SK-N-DZ (cell line): Measurements from ENCODE around the gene ANKIB1. TPM values are rescaled to one million over a fixed set of nuclear protein-coding genes. Genes with fewer than 3 reads are reported as not detected.
"Not testable (repeated sequence)": the region's sequence is repeated elsewhere in the genome, so short reads cannot be mapped to it uniquely, and the experiment has no call there.

Experiments
- DNase-seq: peaks from one replicate; pipeline ENCODE4 v3.0.0-alpha.2; 2015; ENCODE audit warnings: low spot score
- polyA plus RNA-seq, 2 experiments: library from polyadenylated mRNA; depleted of rRNA; stranded (reverse); fragments of >200 nt; gene quantifications; 2 replicates each; pipeline ENCODE4 v1.2.3, GENCODE V29; 2014

The ANKIB1 gene, protein sequence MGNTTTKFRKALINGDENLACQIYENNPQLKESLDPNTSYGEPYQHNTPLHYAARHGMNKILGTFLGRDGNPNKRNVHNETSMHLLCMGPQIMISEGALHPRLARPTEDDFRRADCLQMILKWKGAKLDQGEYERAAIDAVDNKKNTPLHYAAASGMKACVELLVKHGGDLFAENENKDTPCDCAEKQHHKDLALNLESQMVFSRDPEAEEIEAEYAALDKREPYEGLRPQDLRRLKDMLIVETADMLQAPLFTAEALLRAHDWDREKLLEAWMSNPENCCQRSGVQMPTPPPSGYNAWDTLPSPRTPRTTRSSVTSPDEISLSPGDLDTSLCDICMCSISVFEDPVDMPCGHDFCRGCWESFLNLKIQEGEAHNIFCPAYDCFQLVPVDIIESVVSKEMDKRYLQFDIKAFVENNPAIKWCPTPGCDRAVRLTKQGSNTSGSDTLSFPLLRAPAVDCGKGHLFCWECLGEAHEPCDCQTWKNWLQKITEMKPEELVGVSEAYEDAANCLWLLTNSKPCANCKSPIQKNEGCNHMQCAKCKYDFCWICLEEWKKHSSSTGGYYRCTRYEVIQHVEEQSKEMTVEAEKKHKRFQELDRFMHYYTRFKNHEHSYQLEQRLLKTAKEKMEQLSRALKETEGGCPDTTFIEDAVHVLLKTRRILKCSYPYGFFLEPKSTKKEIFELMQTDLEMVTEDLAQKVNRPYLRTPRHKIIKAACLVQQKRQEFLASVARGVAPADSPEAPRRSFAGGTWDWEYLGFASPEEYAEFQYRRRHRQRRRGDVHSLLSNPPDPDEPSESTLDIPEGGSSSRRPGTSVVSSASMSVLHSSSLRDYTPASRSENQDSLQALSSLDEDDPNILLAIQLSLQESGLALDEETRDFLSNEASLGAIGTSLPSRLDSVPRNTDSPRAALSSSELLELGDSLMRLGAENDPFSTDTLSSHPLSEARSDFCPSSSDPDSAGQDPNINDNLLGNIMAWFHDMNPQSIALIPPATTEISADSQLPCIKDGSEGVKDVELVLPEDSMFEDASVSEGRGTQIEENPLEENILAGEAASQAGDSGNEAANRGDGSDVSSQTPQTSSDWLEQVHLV
- 13.7 and 13.8 TPM in 2 replicates for polyA plus RNA-seq (2014; cell fraction: cytosol; rRNA removed)
- 27.3 and 39.6 TPM in 2 replicates for polyA plus RNA-seq (2014; cell fraction: nucleus; rRNA removed)

DNA sequence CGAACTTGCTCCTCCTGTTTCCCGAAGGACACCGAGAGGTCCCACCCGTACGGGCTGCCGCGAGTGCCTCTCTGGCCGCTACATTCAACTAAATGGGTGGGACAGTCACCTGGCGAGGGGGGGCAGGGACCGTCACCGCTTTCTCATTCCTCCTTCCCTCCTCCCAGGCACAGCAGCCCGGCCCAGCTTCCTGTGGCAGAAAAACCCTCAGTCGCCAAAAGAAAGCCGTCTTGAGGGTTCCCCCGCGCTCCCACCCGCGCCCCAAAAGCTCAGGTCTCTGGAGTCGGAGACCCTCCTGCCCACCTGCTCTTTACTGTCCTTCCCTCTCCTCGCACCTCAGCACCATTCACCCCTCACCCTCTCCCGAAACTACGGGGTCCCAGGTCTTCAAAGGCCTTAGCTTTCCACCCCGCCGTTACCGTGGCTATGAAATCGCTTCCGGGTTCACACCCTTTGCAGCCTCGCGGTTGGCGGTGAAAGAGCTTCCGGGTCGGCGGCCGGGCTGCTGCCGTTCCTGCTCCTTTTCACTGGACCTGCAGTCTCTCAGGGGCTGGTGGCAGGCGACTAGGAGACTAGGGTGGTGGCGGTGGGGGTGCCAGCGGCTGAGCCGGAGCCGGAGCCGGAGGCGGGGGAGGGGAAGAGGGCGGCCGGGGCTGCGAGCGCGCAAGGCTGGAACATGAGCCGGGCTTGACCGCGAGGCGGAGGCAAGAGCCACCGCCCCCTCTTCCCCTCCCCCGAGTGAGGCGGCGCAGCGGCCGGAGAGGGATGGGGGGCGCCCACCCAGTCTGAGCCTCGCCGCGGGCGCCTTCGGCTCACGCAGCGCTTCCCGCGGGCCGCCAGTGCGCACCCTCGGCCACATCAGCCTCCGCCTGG lies at the start of gene ANKIB1, which contains the start of gene KRIT1:
Gene ANKIB1, plus strand, starts transcription at position 488 of the 873 bp plus-strand sequence. CDS start 49,005 bp downstream, outside the sequence.
Gene KRIT1, minus strand, starts transcription at position 428 of the 873 bp plus-strand sequence. CDS start 3,779 bp downstream, outside the sequence.
- DNase-seq: peak; percentile 95

DNA sequence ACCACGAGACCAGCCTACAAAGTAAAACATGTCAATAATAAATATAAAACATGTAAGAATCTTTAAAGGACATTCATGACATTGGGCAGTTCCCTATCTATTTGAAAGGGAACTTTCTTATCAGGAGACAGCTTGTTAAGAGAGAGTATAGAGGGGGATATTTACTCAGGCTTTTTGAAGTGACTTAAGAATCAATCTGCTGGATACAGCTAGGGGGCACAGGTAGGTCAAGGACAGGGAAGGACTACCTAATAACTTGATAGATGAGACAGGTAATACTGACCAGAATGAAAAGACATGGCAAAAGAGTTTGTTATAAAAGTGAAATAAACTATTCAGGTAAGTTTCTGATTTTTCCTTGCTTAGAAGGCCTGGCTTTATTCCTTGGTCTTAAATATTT lies 45.0 kb upstream of the ANKIB1 start:
- DNase-seq: no peak

DNA sequence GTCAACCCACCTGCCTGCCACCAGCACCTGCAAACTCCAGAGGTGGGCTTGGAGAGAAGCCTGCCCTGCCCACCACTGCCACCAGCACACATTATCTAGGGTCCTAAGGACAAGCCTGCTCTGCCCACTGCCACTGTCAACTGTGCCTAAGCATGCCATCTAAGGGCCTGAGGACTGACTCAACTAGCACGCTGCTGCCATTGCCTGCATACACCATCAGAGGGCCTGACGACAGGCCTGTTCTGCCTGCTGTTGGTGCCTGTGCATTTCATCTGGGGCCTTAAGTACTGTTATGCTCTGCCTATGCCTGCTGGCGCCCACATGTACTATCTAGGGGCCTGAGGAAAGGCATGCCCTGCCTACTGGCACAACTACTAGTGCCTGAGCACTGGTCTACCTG lies 39.8 kb upstream of the ANKIB1 start:
- DNase-seq: no peak

DNA sequence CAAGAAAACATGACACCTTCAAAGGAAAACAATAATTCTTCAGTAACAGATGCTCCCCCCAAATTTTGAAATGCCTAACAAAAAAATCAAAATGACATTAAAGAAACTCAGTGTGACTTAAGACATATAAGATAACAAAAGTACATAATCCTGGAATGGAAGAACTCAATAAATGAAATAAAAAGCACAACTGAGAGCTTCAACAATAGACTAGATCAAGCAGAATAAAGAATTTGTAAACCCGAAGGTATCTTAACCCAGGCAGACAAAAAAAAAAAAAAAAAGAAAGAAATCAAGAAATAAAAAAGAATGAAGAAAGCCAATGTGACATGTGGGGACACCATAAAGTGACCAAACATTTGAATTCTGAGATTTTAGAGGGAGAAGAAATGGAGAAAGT lies 39.1 kb upstream of the ANKIB1 start:
- DNase-seq: no peak

DNA sequence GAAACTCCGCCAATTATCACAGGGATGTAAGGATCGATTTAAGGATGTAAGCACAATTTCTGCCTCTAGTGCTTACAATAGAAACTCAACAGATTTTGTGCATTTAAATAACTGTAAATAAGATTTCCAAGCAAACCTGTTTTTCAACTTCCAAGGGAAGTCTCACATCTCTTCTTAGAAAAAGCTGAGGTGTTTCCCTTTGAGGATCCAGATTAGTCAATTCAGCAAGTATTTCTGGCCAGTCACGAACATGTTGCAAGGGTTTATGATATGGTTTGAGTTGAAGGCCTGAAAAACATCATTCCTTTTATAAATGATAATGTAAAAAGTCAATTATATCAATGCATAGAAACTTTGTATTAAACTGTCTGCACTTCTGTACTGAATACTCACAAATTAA lies 24.0 kb upstream of the ANKIB1 start:
- DNase-seq: no peak

DNA sequence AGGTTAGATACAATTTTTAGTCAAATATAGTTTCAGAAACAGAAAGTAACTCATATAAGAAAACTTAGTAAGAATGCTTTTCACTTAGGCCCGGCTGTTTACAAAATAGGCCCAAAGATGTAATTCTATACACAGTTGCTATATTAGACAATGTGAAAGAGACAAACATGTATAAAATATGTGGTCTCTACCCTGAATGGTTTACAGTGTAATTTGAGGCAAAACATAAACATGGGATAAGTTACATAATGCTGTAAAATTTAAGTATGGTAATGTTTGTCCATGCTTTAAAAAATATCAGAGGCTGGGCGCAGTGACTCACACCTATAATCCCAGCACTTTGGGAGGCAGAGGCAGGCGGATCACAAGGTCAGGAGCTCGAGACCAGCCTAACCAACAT lies 18.8 kb upstream of the ANKIB1 start:
- DNase-seq: no peak

DNA sequence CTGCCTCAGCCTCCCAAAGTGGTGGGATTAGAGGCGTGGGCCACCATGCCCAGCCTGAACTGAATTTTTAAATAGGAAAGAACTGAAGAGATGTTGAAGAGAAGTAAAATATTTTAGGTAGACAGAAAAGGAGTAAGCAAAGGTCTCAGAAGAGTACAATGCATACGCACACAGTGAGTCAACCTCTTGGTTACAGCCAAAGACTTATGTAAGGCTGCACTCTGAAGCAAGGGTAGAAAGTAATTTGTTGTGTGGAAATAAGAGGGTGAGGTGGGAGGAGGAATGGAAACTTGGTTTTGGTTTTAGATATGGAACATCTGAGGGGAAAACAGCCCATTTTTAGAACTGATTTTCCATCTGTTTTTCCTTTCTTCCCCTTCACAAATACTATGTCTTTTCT lies 17.7 kb upstream of the ANKIB1 start:
- no peak for DNase-seq

DNA sequence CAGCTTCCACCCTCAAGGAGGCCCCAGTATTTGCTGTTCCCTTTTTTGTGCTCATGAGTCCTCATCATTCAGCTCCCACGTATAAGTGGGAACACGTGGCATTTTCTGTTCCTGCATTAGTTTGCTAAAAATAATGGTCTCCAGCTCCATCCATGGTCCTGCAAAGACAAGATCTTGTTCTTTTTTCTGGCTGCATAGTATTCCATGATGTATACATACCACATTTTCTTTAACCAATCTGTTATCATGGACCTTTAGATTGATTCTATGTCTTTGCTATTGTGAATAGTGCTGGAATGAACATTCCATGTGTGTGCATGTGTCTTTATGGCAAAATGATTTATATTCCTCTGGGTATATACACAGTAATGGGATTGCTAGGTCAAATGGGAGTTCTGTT lies 17.0 kb upstream of the ANKIB1 start:
- DNase-seq: no peak

DNA sequence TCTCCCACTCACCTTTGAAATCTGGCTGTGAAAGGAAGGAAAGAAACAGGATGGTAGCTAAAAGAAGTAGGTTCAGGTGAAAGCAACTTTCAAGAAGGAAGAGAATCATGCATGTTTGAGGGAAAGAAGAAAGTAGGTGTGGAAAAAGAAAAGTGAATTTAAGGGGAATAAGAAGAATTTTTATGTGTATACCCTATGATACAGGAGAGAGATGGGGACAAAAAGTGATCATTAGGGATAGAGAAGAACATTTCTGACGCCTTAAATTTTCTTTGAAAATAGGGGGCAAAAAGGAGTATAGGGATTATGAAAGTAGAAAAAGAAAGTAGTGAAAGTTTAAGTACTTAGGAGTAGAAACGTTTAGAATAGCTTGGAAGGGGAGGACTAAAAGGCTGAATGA lies 15.2 kb upstream of the ANKIB1 start:
- no peak for DNase-seq

DNA sequence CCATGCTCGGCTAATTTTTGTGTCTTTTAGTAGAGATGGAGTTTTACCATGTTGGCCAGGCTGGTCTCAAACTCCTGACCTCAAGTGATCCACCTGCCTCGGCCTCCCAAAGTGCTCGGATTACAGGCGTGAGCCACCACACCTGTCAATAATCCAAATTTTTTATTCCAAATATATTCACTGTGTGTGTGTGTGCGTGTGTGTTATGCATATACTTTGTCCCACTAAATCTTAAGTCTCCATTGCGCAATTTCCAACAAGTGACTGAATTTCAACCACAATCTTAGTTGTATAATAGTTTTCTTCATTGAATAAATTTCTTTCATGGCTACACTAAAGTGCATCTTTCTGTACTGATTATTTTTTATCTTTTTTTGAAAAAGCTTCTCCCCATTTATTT lies 2.8 kb upstream of the ANKIB1 start:
- no peak for DNase-seq

DNA sequence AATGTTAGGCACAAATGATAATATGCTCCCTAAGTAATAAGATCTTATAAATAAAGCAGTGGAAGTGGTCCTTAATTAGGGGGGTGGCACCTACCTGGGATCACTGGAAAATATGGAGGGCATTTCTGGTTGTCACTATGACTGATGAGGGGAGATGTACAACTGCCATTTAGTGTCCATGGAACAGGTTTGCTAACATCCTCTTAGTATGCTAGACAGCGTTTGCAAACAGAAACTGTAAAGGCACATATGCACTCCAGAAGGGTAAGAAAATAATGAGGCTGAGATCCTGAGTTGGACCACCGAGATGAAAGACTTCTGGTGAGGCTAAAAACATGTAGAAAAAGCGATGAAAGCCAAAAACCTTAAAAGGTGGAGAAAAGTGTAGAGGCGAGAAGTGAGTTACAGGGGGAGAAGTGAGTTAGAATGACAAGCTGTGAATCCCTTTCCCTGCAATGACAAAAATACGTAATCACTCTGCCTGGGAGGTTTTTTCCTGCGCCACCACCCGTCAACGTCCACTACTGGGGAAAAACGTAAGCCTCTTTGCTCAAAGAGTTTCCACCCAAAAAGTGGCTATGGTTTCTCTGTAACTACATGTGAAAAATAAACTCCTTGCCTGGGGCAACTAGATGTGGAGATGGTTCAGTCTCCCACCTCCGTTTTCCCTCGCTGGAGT lies 827 bp upstream of the ANKIB1 start:
- DNase-seq: peak; percentile 3

DNA sequence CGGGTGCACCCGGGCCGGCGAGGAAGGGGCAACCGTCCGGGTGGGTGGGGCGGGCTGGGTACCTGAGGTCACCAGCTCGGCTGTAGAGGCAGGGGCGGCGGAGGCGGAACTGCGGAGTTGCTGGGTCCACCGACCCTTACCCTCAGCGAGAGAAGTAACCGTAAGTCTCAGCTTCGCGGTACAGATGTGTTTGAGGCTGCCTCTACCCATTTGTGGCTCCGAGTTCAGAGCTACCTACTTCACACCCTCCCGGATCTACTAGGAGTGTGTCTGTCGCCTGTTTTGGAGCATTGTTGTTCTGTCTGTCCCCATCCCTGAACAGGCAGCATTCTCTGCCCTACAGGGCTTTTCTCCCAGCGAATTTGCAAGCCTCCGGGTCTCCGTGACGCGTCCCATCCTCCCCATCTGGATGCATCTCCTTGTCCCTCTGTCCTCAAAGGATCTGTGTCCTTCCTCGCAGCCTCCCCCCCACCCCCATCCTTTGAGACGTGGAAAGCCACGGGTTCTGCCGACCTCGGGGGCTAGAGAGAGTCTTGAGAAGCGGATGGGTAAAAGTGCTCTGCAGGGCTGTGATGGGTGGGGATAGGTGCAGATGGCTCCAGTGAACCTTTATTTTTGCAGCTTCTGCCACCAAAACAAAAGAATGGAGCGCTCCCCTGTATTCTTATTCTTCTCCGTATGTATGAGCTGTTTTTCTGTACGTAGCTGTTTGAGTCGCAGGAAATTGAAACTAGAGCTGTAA lies 757 bp downstream of the ANKIB1 start:
- DNase-seq: no peak

DNA sequence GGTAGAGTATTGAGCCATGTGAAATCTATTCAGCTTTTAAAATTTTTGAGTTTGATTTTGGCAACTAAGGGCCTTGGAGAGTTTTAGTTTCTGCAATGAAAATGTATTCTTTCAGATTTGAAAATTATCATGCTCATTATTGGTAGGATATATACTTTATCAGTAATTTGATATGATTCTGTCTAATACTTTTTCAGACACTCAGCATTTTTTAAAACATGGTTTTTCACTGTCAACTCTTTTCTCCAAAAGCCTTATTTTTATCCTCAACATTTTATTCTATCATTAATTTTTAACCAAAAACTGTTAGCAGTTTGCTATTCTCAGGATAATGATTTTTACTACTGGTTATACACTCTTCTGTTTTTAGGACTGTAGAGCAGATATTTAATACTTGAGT lies 4.8 kb downstream of the ANKIB1 start:
- no peak for DNase-seq

DNA sequence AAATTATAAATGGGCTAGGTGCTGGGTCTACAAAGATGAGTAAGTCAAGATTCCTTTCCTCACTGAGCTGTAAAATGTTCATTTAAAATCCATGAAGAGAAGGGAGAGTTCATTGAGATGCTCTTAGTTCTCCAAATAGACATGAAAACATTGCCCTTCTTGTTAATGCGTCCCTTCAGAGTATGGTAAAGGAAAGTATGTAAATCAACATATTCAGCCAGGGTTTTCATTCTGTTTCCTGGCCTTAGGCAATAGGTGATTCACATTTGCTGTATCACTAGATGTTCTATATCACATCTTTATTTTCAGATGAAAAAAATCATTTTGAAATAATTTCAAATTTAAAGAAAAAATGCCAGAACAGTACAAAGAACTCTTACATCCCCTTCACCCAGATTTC lies 5.4 kb downstream of the ANKIB1 start:
- no peak for DNase-seq

DNA sequence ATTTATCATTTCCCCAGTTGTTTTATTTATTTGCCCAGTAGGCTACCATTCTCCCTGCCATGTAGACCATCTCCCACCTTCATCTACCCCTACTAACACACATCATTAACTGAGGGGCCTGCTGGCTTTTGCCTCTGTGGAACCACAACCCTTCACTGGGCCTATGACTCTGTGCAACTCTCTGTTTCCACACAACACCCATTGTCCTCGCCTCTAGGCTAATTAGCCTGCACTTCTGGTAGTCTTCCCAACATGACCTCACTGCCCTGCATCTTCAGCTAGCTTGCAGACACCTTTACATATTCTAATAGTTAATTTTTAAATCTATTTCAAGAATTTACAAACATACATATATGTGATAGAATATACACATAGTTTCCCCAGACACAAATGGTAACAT lies 7.5 kb downstream of the ANKIB1 start:
- DNase-seq: no peak

DNA sequence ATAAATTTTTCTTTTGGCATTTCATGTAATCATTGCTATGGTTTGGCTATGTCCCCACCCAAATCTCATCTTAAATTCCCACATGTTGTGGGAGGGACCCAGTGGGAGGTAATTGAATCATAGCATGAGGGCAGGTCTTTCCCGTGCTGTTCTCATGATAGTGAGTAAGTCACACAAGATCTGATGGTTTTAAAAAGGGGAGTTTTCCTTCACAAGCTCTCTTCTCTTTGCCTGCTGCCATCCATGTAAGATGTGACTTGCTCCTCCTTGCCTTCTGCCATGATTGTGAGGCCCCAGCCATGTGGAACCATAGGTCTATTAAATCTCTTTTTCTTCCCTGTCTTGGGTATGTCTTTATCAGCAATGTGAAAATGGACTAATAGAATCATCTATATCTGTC lies 9.0 kb downstream of the ANKIB1 start:
- DNase-seq: not testable (repeated sequence)

DNA sequence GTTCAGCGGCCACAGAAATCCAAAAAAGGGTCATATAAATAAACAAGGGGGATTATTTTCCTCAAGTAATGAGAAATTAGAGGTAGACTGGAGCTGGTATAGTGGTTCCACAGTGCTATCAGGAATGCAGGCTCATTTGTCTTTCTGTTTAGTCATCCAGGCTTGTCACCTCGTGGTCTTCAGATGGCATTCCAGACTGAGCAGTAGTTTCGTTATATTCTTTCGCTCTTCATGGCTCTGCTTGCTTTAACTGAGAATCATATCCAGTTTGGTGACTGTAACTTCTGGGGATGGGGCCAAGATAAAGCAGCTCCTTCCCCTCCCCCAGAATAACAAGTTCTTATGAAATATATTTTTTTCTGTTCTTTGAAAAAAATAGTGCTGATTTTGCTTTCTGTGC lies 9.5 kb downstream of the ANKIB1 start:
- DNase-seq: no peak

DNA sequence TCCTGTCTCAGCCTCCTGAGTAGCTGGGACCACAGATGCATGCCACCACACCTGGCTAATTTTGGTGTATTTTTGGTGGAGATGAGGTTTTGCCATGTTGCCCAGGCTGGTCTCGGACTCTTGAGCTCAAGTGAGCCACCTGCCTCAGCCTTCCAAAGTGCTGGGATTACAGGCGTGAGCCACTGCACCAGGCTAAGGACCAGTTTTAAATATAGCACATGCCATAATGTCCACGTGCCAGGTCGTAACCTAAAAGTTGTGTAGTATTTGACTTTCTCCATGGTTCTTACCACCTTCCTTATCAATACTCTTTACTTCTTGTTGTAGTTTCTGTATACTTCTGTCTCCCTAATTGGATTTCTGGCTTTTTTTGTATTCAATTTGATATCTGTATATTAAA lies 13.3 kb downstream of the ANKIB1 start:
- DNase-seq: no peak

DNA sequence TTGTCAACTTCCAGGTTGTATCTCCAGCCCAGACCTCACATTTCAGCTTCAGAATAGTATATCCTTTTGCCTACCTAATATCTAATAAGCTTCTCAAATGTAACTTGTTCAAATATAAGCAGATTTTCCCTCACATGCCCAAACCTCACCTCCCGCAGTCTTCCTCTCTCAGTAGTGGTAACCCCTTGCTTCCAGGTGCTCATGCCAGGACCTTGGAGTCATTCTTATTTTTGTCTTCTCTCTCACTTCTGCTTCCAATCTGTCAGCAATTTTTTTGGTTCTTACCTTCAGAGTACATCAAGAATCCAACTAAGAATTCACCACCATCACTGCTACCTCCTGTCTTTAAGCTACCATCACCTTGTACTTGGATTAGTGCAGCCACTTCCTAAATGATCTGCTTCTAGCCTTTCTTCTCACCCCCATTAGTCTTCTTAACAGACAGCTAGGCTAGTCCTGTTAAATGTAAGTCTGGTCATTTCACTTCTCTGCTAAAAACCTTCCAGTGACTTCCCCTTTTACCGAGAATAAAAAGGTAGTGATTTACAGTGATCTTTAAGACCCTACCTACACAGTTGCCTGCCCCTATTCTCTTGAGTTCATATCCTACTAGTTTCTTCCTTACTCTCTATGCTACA lies 14.0 kb downstream of the ANKIB1 start:
- DNase-seq: no peak
